Endothelial cell of umbilical vein (primary cell): Measurements from ENCODE around the gene MDFI.

ENCODE experiments used
- EZH2 ChIP-seq: IDR thresholded peaks from 2 replicates; pipeline ENCODE4 v1.6.1; 2012; ENCODE audit warnings: borderline replicate concordance, low read depth, mild to moderate bottlenecking, moderate library complexity, low read length, inconsistent platforms; ENCODE audit not compliant: severe bottlenecking
- FOS ChIP-seq: IDR thresholded peaks from 2 replicates; pipeline ENCODE4 v1.6.1; 2011; ENCODE audit warnings: mild to moderate bottlenecking, low read length, moderate library complexity, borderline replicate concordance; ENCODE audit not compliant: insufficient read depth
- JUN ChIP-seq: IDR thresholded peaks from 2 replicates; pipeline ENCODE4 v1.6.1; 2011; ENCODE audit warnings: borderline replicate concordance, low read depth; ENCODE audit not compliant: insufficient read length, insufficient read depth
- MYC ChIP-seq: IDR thresholded peaks from one replicate; pipeline ENCODE4 v1.6.1; 2011; ENCODE audit warnings: mild to moderate bottlenecking, low read depth, low read length
- POLR2A ChIP-seq: IDR thresholded peaks from 2 replicates; pipeline ENCODE4 v1.6.1; 2012; ENCODE audit warnings: low read depth, mild to moderate bottlenecking, control low read depth, low read length
- POLR2AphosphoS5 ChIP-seq: IDR thresholded peaks from 2 replicates; pipeline ENCODE4 v1.6.1; 2012; ENCODE audit warnings: low read depth, mild to moderate bottlenecking, control low read depth, low read length, moderate library complexity; ENCODE audit not compliant: insufficient read depth
- TF ChIP-seq, protein P1 (sequence below): IDR thresholded peaks from 2 replicates; pipeline ENCODE4 v1.6.1; 2011; ENCODE audit not compliant: insufficient read depth, insufficient read length
- TF ChIP-seq, protein P2 (sequence below), 2 donors: IDR thresholded peaks; 1 replicate in 1 of 2; 2 replicates in 1 of 2; pipeline ENCODE4 v1.5.1; 2011; ENCODE audit warnings: low read length in 2 of 2, mild to moderate bottlenecking in 2 of 2, moderate library complexity in 2 of 2, control low read depth in 1 of 2, inconsistent platforms in 1 of 2, low read depth in 1 of 2; ENCODE audit not compliant: insufficient read depth in 1 of 2; ENCODE audit errors: extremely low read depth in 1 of 2

DNA sequence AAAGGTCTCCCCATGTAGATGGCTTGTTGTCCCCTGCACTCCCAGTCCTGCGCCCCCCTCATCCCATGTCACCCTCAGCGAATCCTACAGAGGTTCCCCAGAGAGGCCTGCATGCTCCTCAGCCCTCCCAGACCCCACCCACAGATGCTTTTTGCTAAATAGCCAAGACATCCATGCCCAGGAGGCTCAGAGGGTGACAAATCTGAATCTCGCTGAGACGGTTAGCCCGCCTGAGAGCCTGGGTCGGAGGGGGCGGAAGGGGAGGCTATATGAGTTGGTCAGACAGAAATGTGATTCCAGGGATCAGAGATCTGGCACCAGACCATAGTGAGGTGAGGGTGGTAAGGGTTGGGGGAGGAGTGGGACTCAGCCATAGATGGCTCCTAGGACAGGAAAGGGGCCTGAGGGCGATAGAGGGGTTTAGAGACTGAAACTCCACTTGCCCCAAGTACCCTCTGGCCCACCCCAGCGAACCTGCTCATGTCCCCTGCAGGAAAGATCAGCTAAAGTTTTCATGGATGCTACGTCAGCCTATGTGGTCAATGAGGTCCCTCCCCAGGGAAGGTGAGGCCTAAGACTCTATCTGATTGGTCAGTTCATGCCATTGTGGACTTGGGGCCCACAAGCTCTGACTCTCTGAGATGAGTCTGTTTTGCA lies 63.9 kb downstream of the MDFI start:
- TF ChIP-seq, protein P1, sequence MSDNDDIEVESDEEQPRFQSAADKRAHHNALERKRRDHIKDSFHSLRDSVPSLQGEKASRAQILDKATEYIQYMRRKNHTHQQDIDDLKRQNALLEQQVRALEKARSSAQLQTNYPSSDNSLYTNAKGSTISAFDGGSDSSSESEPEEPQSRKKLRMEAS = no peak
- TF ChIP-seq, protein P2, sequence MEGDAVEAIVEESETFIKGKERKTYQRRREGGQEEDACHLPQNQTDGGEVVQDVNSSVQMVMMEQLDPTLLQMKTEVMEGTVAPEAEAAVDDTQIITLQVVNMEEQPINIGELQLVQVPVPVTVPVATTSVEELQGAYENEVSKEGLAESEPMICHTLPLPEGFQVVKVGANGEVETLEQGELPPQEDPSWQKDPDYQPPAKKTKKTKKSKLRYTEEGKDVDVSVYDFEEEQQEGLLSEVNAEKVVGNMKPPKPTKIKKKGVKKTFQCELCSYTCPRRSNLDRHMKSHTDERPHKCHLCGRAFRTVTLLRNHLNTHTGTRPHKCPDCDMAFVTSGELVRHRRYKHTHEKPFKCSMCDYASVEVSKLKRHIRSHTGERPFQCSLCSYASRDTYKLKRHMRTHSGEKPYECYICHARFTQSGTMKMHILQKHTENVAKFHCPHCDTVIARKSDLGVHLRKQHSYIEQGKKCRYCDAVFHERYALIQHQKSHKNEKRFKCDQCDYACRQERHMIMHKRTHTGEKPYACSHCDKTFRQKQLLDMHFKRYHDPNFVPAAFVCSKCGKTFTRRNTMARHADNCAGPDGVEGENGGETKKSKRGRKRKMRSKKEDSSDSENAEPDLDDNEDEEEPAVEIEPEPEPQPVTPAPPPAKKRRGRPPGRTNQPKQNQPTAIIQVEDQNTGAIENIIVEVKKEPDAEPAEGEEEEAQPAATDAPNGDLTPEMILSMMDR (IDR thresholded peaks at IDR 0.05; ENCODE audit: extremely low read depth in 1 of 2, insufficient read depth in 1 of 2, low read depth in 1 of 2, low read length in 2 of 2) = no peak
- TF ChIP-seq POLR2AphosphoS5 = no peak
- TF ChIP-seq POLR2A = no peak
- no peak for TF ChIP-seq EZH2
- no peak for TF ChIP-seq MYC
- no peak for TF ChIP-seq JUN
- no peak for TF ChIP-seq FOS
